Epithelial cell of esophagus (primary cell): ENCODE results near the gene NHLRC2.
A peak's percentile ranks its signal among the peaks of the same experiment; 100 is the strongest.

ENCODE experiments used
- DNase-seq: peaks from one replicate; pipeline ENCODE4 v3.0.0; 2010; ENCODE audit warnings: low read depth
- H3K4me3 ChIP-seq: 2 replicates; pipeline ENCODE4 v1.5.1; 2011; ENCODE audit warnings: mild to moderate bottlenecking, low read length, control low read depth
- TF ChIP-seq, protein P1 (sequence below): IDR thresholded peaks from 2 replicates; pipeline ENCODE4 v1.5.1; 2011; ENCODE audit warnings: low read depth, mild to moderate bottlenecking, low read length, control low read depth, inconsistent platforms; ENCODE audit not compliant: insufficient read depth; ENCODE audit errors: missing control alignments

NHLRC2 gene

DNA sequence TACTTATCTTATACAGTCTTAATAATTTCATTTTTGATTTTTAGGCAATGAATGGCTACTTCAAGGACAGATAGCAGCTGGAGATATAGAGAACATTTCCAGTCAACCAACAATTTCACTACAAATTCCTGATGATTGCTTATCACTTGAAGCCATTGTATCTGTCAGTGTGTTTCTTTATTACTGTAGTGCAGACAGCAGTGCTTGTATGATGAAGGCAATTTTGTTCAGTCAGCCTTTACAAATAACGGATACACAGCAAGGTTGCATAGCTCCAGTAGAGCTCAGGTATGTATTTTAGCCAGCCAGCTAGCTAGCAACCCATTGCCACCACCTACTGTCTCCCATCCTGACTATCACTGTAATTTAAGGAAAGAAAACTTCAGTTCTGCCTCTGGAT is 53.8 kb downstream of the NHLRC2 start:
- H3K4me3 ChIP-seq: no peak overlapping the region
- TF ChIP-seq, protein P1, sequence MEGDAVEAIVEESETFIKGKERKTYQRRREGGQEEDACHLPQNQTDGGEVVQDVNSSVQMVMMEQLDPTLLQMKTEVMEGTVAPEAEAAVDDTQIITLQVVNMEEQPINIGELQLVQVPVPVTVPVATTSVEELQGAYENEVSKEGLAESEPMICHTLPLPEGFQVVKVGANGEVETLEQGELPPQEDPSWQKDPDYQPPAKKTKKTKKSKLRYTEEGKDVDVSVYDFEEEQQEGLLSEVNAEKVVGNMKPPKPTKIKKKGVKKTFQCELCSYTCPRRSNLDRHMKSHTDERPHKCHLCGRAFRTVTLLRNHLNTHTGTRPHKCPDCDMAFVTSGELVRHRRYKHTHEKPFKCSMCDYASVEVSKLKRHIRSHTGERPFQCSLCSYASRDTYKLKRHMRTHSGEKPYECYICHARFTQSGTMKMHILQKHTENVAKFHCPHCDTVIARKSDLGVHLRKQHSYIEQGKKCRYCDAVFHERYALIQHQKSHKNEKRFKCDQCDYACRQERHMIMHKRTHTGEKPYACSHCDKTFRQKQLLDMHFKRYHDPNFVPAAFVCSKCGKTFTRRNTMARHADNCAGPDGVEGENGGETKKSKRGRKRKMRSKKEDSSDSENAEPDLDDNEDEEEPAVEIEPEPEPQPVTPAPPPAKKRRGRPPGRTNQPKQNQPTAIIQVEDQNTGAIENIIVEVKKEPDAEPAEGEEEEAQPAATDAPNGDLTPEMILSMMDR: no peak
- DNase-seq: no peak

DNA sequence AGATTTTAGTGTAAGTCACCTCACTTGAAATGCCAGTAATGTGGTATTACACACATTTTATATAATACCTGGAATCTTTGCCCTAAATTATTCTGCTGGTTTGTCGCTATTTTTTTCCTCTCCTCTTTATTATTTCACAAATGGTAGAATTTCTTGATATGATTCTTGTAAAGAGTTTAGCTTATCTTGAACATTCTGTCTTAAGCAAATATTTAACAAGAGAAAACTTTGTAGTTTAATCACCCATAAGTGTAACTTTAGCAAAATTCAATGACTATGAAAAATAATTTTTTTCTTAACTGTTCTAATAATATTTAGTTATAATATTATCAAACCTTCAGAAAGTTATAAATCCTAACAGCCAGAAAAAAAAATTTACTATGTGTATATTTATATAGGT is 56.7 kb downstream of the NHLRC2 start:
- H3K4me3 ChIP-seq: no peak overlapping the region
- TF ChIP-seq, protein P1: no peak
- DNase-seq: no peak

DNA sequence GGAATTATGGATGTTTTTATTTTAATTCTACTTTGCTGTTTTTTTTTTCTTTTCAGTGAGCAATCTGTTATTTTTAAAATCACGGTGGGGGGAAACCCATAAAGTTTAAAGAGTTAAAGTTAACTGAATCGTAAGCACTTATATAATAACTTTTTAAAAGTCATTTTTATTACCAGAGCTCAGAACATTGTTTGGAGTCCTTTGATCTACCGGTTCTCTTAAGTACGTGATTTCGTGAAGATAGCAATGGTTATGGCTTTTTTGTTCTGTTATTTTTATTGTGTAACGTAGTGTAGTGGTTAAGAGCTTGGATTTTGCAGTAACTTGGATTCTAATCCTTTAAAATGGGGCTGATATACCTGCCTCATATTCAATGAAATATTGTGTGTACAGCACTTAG is 57.4 kb downstream of the NHLRC2 start:
- TF ChIP-seq, protein P1: no peak
- H3K4me3 ChIP-seq: no peak overlapping the region
- DNase-seq: no peak

DNA sequence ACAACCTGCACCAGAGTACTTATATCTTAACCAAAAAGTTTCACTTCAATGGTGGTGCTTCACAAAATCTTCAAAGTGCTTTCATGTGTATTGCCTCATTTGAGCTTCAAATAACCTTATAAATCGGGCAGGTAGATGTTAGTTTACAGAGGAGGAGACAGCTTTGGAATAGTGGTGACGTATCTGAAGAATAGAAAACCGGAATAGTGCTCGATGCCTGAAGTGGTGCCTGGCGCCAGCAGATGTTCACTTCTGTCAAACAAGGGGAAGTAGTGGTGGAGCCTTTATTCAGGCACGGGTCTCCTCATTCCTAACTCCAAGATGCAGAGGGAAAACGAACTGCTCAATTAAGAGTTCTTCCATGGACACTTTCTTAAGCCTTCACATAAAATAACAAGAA is 58.1 kb downstream of the NHLRC2 start:
- no peak for DNase-seq
- TF ChIP-seq, protein P1: no peak
- H3K4me3 ChIP-seq: no peak overlapping the region

DNA sequence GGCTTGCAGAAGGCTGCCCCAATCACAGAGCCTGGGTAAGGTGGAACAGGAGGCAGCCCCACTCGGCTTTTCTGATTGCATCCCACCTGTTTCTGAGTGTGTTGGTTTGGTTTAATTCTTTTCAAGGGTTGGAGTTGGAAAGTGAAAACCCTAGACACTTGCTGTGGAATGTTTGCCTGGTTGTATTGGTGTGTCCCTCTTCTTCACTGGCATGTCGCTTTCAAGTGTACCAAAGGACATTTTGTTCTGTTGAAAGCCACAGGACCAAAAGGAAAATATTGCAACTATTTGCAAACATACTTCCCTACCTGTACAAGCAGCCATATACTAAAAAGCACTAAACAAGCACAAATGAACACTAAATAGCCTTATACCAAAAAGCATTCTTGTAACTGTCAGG is 60.5 kb downstream of the NHLRC2 start:
- TF ChIP-seq, protein P1: no peak
- H3K4me3 ChIP-seq: no peak overlapping the region
- no peak for DNase-seq

DNA sequence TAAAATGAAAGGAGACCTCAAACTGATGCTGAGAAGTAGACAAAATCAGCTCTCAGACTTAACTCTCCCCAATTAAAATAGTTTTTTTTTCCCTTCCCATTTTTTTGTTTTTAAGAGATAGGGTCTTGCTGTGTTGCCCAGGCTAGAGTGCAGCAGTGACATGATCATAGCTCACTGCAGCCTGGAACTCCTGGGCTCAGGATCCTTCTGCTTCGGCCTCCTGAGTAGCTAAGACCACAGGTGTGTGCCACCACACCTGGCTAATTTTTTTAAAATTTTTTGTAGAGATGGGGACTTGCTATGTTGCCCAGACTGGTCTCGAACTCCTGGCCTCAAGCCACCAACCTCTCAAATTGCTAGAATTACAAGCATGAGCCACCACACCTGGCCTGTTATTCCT is 61.1 kb downstream of the NHLRC2 start:
- TF ChIP-seq, protein P1: no peak
- H3K4me3 ChIP-seq: no peak overlapping the region
- DNase-seq: no peak

DNA sequence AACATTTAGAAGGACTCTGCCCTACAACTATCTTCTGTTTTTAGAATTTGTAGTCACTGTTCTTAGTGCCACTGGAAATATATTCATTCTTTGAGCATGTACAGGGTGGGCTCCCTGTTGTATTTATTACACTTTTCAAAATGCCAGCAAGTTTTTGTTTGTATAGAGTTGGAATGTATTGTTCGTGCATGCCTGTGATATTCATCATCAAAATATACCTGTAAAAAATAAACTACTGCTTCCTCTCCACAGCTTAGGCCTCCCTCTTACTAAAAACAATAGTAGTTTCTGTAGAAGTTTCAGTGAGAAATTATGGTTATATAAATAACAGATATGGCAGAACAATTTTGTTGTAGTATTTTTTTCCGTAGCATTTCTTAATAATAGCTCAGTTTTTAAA is 61.6 kb downstream of the NHLRC2 start:
- TF ChIP-seq, protein P1: no peak
- peak; percentile 22 for DNase-seq
- no peak overlapping the region for H3K4me3 ChIP-seq
